Measurements from ENCODE around the gene SSR3. TPM values are rescaled to one million over a fixed set of nuclear protein-coding genes. Genes with fewer than 3 reads are reported as not detected.

SSR3 gene
- total and polyA plus RNA-seq, 2 of the 13 experiments (the other 11 are each of a cell fraction or from before 2014, with no cell fraction given) = 229 to 325 TPM

DNA sequence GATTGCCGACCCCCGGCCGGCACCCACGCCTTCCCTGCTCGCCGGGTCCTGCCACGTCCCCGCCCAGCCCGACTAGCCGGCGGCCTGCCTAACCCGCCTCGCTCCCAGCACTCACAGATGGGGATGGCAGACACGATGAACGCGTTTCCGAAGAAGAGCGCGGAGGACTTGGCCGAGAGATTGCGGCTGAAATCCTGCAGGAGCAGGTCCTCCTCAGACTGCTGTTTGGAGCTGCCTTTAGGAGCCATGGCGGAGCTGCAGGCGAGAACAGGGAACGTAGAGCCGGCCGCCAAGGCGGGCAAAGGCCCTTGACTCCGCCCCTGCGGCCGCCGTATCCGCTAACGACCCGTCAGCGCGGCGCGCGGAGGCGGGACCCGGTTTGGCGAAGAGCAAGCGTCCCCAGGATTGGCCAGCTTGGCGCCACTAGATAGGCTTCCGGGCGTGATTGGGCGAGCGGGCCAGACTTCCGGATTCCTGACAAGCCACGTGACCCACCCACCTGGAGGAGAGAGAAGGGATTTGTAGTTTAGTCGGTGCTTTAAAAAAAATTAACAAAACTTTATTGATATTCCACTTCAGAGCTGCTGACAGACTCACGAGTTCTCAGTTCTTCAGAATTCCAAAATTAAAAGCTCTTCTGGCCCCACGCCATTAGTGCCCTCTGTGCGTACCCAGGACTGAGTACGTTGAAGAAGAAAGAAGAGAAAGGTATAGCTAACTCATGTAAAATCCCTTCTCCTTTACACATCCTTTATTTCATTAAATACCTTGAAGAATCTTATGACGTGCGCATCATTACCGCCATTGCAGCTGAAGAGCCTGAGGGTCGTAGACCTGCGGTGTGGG, at the start of gene SSR3 (continued):
- TF ChIP-seq ZKSCAN1 (IDR thresholded peaks at IDR 0.05; ENCODE audit: low read length) (peak; percentile 30; the same call in 1 of the 2 replicates), ZNF136 (CRISPR knock-in tag; IDR thresholded peaks at IDR 0.05; ENCODE audit: low read depth) (no peak), SUZ12 (IDR thresholded peaks at IDR 0.05; ENCODE audit: low read depth, low read length) (no peak), NRL (CRISPR knock-in tag; IDR thresholded peaks at IDR 0.05; ENCODE audit: borderline replicate concordance) (peak; percentile 88; the same call in 1 of the 2 replicates), ZNF75D (CRISPR knock-in tag; IDR thresholded peaks at IDR 0.05; ENCODE audit: borderline replicate concordance) (no peak), ZNF30 (CRISPR knock-in tag; IDR thresholded peaks at IDR 0.05) (no peak), ZNF446 (CRISPR knock-in tag; IDR thresholded peaks at IDR 0.05) (no peak), ZNF747 (CRISPR knock-in tag; IDR thresholded peaks at IDR 0.05; ENCODE audit: borderline replicate concordance) (0 out of 2 replicates have a peak, but pooled peaks have one; percentile 39), HNRNPUL1 (IDR thresholded peaks at IDR 0.05; ENCODE audit: low read depth, low read length) (no peak), HMGXB3 (CRISPR knock-in tag; IDR thresholded peaks at IDR 0.05; ENCODE audit: borderline replicate concordance) (peak; percentile 99), ZNF121 (CRISPR knock-in tag; IDR thresholded peaks at IDR 0.05) (no peak), MEIS2 (CRISPR knock-in tag; IDR thresholded peaks at IDR 0.05) (no peak), NCOA1 (CRISPR knock-in tag; IDR thresholded peaks at IDR 0.05) (0 out of 2 replicates have a peak, but pooled peaks have one; percentile 64), ATF3 (CRISPR knock-in tag; IDR thresholded peaks at IDR 0.05) (peak; percentile 63; the same call in 1 of the 2 replicates), ZNF24 (IDR thresholded peaks at IDR 0.05) (no peak), ZNF550 (CRISPR knock-in tag; IDR thresholded peaks at IDR 0.05; ENCODE audit: borderline replicate concordance) (no peak), TBL1XR1 (IDR thresholded peaks at IDR 0.05; ENCODE audit: borderline replicate concordance, low read length, partially characterized antibody) (peak; percentile 51), ZNF615 (CRISPR knock-in tag; IDR thresholded peaks at IDR 0.05; ENCODE audit: borderline replicate concordance) (no peak), ZNF883 (CRISPR knock-in tag; IDR thresholded peaks at IDR 0.05; ENCODE audit: not compliant biosample characterization) (peak; percentile 34), ELF4 (CRISPR knock-in tag; IDR thresholded peaks at IDR 0.05; ENCODE audit: borderline replicate concordance) (peak; percentile 97), TAF15 (IDR thresholded peaks at IDR 0.05; ENCODE audit: low read depth, low read length, poor library complexity, severe bottlenecking) (no peak), CAMTA2 (CRISPR knock-in tag; IDR thresholded peaks at IDR 0.05; ENCODE audit: borderline replicate concordance) (no peak)
- TF ChIP-seq, protein P1, sequence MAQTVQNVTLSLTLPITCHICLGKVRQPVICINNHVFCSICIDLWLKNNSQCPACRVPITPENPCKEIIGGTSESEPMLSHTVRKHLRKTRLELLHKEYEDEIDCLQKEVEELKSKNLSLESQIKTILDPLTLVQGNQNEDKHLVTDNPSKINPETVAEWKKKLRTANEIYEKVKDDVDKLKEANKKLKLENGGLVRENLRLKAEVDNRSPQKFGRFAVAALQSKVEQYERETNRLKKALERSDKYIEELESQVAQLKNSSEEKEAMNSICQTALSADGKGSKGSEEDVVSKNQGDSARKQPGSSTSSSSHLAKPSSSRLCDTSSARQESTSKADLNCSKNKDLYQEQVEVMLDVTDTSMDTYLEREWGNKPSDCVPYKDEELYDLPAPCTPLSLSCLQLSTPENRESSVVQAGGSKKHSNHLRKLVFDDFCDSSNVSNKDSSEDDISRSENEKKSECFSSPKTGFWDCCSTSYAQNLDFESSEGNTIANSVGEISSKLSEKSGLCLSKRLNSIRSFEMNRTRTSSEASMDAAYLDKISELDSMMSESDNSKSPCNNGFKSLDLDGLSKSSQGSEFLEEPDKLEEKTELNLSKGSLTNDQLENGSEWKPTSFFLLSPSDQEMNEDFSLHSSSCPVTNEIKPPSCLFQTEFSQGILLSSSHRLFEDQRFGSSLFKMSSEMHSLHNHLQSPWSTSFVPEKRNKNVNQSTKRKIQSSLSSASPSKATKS (CRISPR knock-in tag; IDR thresholded peaks at IDR 0.05) = no peak
